Measurements from ENCODE around the gene ACTN4. TPM values are rescaled to one million over a fixed set of nuclear protein-coding genes. Genes with fewer than 3 reads are reported as not detected.

Gene ACTN4
- total RNA-seq, 1 donor: 229 TPM

DNA sequence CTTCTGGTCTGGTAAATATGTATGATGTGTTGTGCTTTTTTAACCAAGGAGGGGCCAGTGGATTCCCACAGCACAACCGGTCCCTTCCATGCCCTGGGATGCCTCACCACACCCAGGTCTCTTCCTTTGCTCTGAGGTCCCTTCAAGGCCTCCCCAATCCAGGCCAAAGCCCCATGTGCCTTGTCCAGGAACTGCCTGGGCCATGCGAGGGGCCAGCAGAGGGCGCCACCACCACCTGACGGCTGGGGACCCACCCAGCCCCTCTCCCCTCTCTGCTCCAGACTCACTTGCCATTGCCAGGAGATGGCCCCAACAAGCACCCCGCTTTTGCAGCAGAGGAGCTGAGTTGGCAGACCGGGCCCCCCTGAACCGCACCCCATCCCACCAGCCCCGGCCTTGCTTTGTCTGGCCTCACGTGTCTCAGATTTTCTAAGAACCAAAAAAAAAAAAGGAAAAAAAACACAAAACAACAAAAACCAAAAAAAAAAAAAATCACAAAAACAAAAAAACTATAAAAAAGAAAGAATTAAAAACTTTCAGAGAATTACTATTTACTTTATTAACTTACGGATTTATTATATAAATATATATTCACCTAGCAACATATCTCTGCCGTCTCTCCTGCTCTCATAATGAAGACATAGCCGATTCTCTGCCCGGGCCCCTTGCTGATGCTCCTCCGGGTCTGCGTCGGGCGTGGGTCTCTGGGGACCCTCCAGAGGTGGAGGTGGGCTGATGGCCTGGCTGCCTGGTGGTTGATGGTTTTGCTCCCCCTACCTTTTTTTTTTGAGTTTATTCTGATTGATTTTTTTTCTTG, 82.4 kb downstream of the ACTN4 start:
- Histone ChIP-seq H2AFZ (ENCODE audit: low read length) (no peak overlapping the region), H3K27ac (ENCODE audit: low read depth, low read length) (no peak overlapping the region), H3K79me2 (ENCODE audit: insufficient read depth, low read length) (peaks cover 10% of the 10 kb centered on the region), H3K27me3 (ENCODE audit: insufficient read depth, low read length) (no peaks in the 10 kb centered on the region), H3K4me3 (ENCODE audit: insufficient read depth, low read length) (no peak overlapping the region), H3K4me2 (ENCODE audit: insufficient read depth, low read length) (no peak overlapping the region), H3K4me1 (ENCODE audit: insufficient read depth, low read length) (peaks cover 3% of the 10 kb centered on the region), H3K9me3 (ENCODE audit: low read depth, low read length) (no peaks in the 10 kb centered on the region), H4K20me1 (ENCODE audit: insufficient read depth, low read length) (peaks cover 12% of the 10 kb centered on the region), H3K36me3 (ENCODE audit: insufficient read depth, low read length) (peaks cover 74% of the 10 kb centered on the region)
- TF ChIP-seq, protein P1, sequence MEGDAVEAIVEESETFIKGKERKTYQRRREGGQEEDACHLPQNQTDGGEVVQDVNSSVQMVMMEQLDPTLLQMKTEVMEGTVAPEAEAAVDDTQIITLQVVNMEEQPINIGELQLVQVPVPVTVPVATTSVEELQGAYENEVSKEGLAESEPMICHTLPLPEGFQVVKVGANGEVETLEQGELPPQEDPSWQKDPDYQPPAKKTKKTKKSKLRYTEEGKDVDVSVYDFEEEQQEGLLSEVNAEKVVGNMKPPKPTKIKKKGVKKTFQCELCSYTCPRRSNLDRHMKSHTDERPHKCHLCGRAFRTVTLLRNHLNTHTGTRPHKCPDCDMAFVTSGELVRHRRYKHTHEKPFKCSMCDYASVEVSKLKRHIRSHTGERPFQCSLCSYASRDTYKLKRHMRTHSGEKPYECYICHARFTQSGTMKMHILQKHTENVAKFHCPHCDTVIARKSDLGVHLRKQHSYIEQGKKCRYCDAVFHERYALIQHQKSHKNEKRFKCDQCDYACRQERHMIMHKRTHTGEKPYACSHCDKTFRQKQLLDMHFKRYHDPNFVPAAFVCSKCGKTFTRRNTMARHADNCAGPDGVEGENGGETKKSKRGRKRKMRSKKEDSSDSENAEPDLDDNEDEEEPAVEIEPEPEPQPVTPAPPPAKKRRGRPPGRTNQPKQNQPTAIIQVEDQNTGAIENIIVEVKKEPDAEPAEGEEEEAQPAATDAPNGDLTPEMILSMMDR (IDR thresholded peaks at IDR 0.05; ENCODE audit: extremely low read depth, low read depth, low read length): peak; percentile 75
- peak; percentile 95 for DNase-seq (ENCODE audit: insufficient read length, low spot score, missing footprints)

DNA sequence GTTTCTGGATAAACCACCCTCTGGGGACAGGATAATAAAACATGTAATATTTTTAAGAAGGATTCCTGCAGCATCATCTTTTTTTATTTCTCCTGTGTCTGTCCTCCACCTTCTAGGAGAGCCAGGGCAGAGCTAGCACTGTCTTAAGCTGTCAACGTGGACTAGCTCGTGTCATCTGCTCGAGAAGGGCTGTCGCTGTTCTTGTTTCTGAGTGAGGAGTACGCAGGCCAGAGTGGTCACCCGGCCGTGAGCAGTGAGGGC, 83.0 kb downstream of the ACTN4 start:
- peaks cover 68% of the 10 kb centered on the region for H3K36me3 ChIP-seq (ENCODE audit: insufficient read depth, low read length)
- no peak overlapping the region for H3K4me2 ChIP-seq (ENCODE audit: insufficient read depth, low read length)
- H4K20me1 ChIP-seq (ENCODE audit: insufficient read depth, low read length): peaks cover 13% of the 10 kb centered on the region
- H3K4me3 ChIP-seq (ENCODE audit: insufficient read depth, low read length): no peak overlapping the region
- no peak overlapping the region for H2AFZ ChIP-seq (ENCODE audit: low read length)
- no peaks in the 10 kb centered on the region for H3K9me3 ChIP-seq (ENCODE audit: low read depth, low read length)
- H3K27ac ChIP-seq (ENCODE audit: low read depth, low read length): no peak overlapping the region
- H3K4me1 ChIP-seq (ENCODE audit: insufficient read depth, low read length): peaks cover 3% of the 10 kb centered on the region
- TF ChIP-seq, protein P1 (IDR thresholded peaks at IDR 0.05; ENCODE audit: extremely low read depth, low read depth, low read length): no peak
- H3K27me3 ChIP-seq (ENCODE audit: insufficient read depth, low read length): no peaks in the 10 kb centered on the region
- peak; percentile 68 for DNase-seq (ENCODE audit: insufficient read length, low spot score, missing footprints)
- H3K79me2 ChIP-seq (ENCODE audit: insufficient read depth, low read length): peaks cover 7% of the 10 kb centered on the region

DNA sequence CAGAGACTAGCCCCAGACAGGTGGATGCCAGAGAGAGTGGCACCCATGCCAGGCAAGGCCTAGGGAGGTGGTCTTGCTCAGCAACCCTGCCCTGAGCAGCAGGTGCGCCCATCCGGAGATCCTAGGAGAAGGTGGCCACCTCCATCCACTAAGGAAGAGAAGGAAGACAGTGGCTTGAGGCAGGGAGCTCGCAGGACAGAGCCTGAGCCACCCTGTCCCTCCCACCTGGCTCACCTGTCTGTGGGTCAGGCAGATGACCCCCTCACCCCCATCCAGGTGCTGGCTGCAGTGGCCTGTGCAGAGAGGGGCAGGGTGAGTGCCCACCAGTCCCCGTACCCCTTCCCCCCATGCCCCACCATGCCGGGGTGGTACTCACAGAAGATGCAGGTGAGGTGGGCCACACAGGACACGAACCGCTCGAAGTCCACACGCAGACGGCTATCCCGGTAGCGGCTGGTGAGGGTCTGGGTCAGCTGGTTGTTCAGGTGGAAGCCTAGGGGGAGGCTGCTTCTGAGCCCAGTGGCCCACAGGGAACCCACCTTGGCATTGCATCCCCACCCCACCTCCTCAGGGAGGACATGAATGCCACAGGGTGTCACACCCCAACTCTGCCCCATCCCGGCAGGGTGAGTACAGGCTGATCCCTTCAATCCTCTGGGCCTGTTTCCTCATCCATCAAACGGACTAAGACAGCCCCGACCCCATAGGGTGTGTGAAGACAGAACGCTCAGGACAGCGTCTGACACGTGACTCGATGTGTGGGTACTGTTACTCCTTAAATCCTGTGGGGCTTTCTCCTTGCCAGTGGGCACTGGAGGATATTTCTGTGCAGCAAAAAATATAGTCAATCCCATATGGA, 83.5 kb downstream of the ACTN4 start:
- H3K36me3 ChIP-seq (ENCODE audit: insufficient read depth, low read length): peaks cover 63% of the 10 kb centered on the region
- no peak overlapping the region for H3K4me2 ChIP-seq (ENCODE audit: insufficient read depth, low read length)
- no peaks in the 10 kb centered on the region for H3K9me3 ChIP-seq (ENCODE audit: low read depth, low read length)
- H3K79me2 ChIP-seq (ENCODE audit: insufficient read depth, low read length): peaks cover 7% of the 10 kb centered on the region
- H2AFZ ChIP-seq (ENCODE audit: low read length): no peak overlapping the region
- peaks cover 3% of the 10 kb centered on the region for H3K4me1 ChIP-seq (ENCODE audit: insufficient read depth, low read length)
- peaks cover 13% of the 10 kb centered on the region for H4K20me1 ChIP-seq (ENCODE audit: insufficient read depth, low read length)
- H3K27ac ChIP-seq (ENCODE audit: low read depth, low read length): no peak overlapping the region
- H3K4me3 ChIP-seq (ENCODE audit: insufficient read depth, low read length): no peak overlapping the region
- no peaks in the 10 kb centered on the region for H3K27me3 ChIP-seq (ENCODE audit: insufficient read depth, low read length)
- peak; percentile 57 for DNase-seq (ENCODE audit: insufficient read length, low spot score, missing footprints)
- TF ChIP-seq, protein P1 (IDR thresholded peaks at IDR 0.05; ENCODE audit: extremely low read depth, low read depth, low read length): no peak
